ENCODE measurements around the gene SETD4.

GRCh38 chr21:36087362-36088138, 27.2 kb upstream of the SETD4 start:
- no peak for TF ChIP-seq CTCF (IDR thresholded peaks at IDR 0.05)
- no peak for TF ChIP-seq POLR2A (IDR thresholded peaks at IDR 0.05)

Measured in body of pancreas (tissue), 4 donors.